ENCODE results near the gene BCL3. TPM values are rescaled to one million over a fixed set of nuclear protein-coding genes. Genes with fewer than 3 reads are reported as not detected.
A peak's percentile ranks its signal among the peaks of the same experiment; 100 is the strongest.

Gene BCL3
- total and polyA plus RNA-seq, 10 of the 15 experiments (the other 5 are each of a cell fraction or from before 2014, with no cell fraction given) = 0.55 to 22.7 (median 3.6) TPM

DNA sequence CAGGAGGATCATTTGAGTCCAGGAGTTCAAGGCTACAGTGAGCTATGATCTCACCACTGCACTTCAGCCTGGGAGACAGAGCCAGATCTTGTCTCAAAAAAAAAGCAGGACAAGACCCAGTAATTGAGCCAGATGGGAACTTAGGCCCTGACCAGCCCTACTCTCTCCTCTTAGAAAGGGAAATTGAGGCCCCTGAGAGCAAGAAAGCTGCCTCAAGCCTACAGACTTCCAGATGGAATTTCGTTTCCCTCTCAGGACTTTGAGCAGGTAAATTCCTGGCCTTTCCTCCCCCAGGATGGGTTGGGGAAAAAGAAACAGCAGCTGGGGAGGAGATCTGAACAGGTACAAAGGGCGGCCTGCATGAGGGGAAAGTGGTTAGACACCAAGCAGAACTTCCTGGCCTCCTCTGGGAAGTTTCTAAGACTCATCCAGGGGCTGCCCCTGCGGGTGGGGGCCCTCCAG is 3.6 kb upstream of the BCL3 start:
- ATAC-seq (no peak), DNase-seq (ENCODE audit: low read depth, low spot score) (no peak), FAIRE-seq (no peak)
- WGBS (ENCODE audit: insufficient coverage, insufficient replicate concordance, low lambda C conversion rate, missing lambda C conversion rate) = 27% methylated on average over 3 of the region's 3 CpGs
- Histone ChIP-seq H3K4me2 (ENCODE audit: control insufficient read depth, insufficient read depth) (no peak overlapping the region), H3K9ac (ENCODE audit: control insufficient read depth, insufficient read depth, low read length) (no peak overlapping the region), H3K27ac (ENCODE audit: control insufficient read depth, insufficient read depth) (no peak overlapping the region), H3K4me3 (no peak overlapping the region), H3K4me1 (ENCODE audit: control insufficient read depth, insufficient read depth, low read length) (peaks cover 14% of the 10 kb centered on the region), H4K20me1 (ENCODE audit: control insufficient read depth, insufficient read depth) (no peaks in the 10 kb centered on the region), H2AFZ (ENCODE audit: control insufficient read depth, low read depth, low read length) (no peak overlapping the region), H3K36me3 (ENCODE audit: control insufficient read depth in 2 of 2, insufficient read depth in 2 of 2, low read length in 1 of 2) (no peaks in the 10 kb centered on the region; a peak in 1 of 4 replicates), H3K79me2 (ENCODE audit: control insufficient read depth, insufficient read depth, low read length) (peaks cover 11% of the 10 kb centered on the region), H3K9me3 (replicated peaks; ENCODE audit: control insufficient read depth, insufficient read depth, low read length) (no peaks in the 10 kb centered on the region), H3K27me3 (replicated peaks in 1 of 2; ENCODE audit: control insufficient read depth in 2 of 2, insufficient read depth in 2 of 2, low read length in 1 of 2) (no peaks in the 10 kb centered on the region)
- in situ Hi-C loops (cut with MboI) (no loop called here), intact Hi-C loops (cut with micrococcal nuclease; ENCODE audit: unreplicated experiment) (no loop called here)
- CTCF ChIA-PET = interaction anchor here (0.7 to 1.5 kb wide), 3 partner anchors 21 to 55 kb away, joined by 3 to 4 read pairs (median 4); no protein-coding TSS in a partner anchor
- BruUV-seq (replicated peaks) = no TSS peak
- RAD21 ChIA-PET (ENCODE audit: unreplicated experiment) = interaction anchor here (1.6 to 4.2 kb wide), 2 partner anchors 21 to 25 kb away, joined by 3 to 16 read pairs; no protein-coding TSS in a partner anchor
- POLR2A ChIA-PET = interaction anchor here (0.5 kb wide), 1 partner anchor 294 kb away, joined by 3 read pairs; the partner anchor contains the start of gene CLASRP
- TF ChIP-seq IKZF1 (conservative IDR thresholded peaks at IDR 0.05) (peak; percentile 30; the same call in 1 of the 2 replicates), SMARCA5 (IDR thresholded peaks at IDR 0.05) (0 out of 2 replicates have a peak, but pooled peaks have one; percentile 23), ESRRA (IDR thresholded peaks at IDR 0.05; ENCODE audit: low read length) (no peak)
- TF ChIP-seq, protein P1, sequence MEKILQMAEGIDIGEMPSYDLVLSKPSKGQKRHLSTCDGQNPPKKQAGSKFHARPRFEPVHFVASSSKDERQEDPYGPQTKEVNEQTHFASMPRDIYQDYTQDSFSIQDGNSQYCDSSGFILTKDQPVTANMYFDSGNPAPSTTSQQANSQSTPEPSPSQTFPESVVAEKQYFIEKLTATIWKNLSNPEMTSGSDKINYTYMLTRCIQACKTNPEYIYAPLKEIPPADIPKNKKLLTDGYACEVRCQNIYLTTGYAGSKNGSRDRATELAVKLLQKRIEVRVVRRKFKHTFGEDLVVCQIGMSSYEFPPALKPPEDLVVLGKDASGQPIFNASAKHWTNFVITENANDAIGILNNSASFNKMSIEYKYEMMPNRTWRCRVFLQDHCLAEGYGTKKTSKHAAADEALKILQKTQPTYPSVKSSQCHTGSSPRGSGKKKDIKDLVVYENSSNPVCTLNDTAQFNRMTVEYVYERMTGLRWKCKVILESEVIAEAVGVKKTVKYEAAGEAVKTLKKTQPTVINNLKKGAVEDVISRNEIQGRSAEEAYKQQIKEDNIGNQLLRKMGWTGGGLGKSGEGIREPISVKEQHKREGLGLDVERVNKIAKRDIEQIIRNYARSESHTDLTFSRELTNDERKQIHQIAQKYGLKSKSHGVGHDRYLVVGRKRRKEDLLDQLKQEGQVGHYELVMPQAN (conservative IDR thresholded peaks at IDR 0.05) = no peak
- SMC1A ChIA-PET (ENCODE audit: uncharacterized antibody, unreplicated experiment) = interaction anchor here (0.7 kb wide), 1 partner anchor 21 kb away, joined by 3 read pairs; no protein-coding TSS in a partner anchor
